Panc1 (cell line): ENCODE data around the gene MUL1. TPM values are rescaled to one million over a fixed set of nuclear protein-coding genes. Genes with fewer than 3 reads are reported as not detected.

ENCODE experiments used
- ATAC-seq: fragments of 200-7000 bp; cut with Tn5 transposase; 2 replicates; pipeline ENCODE4 v1.9.1; 2020; ENCODE audit warnings: mild to moderate bottlenecking, moderate library complexity
- BruUV-seq: library from RNA; stranded (reverse); fragments of 400-500 nt; replicated peaks from 2 replicates; lab custom pipeline; 2021; lab: Mats Ljungman, UMichigan
- CTCF ChIA-PET: fragments of 300-600 bp; sonication (Branson Sonifier 250); formaldehyde crosslinking; loops from one replicate; lab custom pipeline; 2022; ENCODE audit warnings: antibody characterized with exemption; lab: Charles Lee
- POLR2A ChIA-PET: fragments of 300-600 bp; sonication (Branson Sonifier 250); formaldehyde crosslinking; loops from one replicate; lab custom pipeline; 2022; ENCODE audit warnings: antibody characterized with exemption; lab: Charles Lee
- DNase-seq: peaks from one replicate; pipeline ENCODE4 v3.0.0-alpha.2; 2010; ENCODE audit warnings: low read depth, low spot score
- H3K27ac ChIP-seq: 2 replicates; pipeline ENCODE4 v1.5.1; 2011; ENCODE audit warnings: mild to moderate bottlenecking, low read length, inconsistent platforms
- H3K27me3 ChIP-seq: fragments of 200-500 bp; sonication (Bioruptor generic); 2 replicates; pipeline ENCODE4 v1.6.0; 2014; ENCODE audit warnings: low read length, inconsistent platforms; ENCODE audit not compliant: control insufficient read depth, insufficient read depth
- H3K36me3 ChIP-seq: fragments of 200-500 bp; sonication (Bioruptor generic); 2 replicates; pipeline ENCODE4 v1.5.1; 2014; ENCODE audit warnings: inconsistent platforms, mild to moderate bottlenecking, low read length, moderate library complexity; ENCODE audit not compliant: control insufficient read depth, insufficient read depth
- H3K4me1 ChIP-seq: 2 replicates; pipeline ENCODE4 v1.5.1; 2011; ENCODE audit warnings: inconsistent platforms, mild to moderate bottlenecking, low read length, moderate library complexity; ENCODE audit not compliant: control insufficient read depth, insufficient read depth
- H3K4me3 ChIP-seq, 2 experiments: 2 replicates each; pipeline ENCODE4 v1.5.1; 2011 to 2012; ENCODE audit warnings: low read depth in 2 of 2, low read length in 2 of 2, mild to moderate bottlenecking in 2 of 2, inconsistent platforms in 1 of 2, moderate library complexity in 1 of 2
- H3K9me3 ChIP-seq: fragments of 200-500 bp; sonication (Bioruptor generic); 2 replicates; pipeline ENCODE4 v1.5.1; 2014; ENCODE audit warnings: low read depth, mild to moderate bottlenecking, inconsistent platforms, low read length, moderate library complexity; ENCODE audit not compliant: control insufficient read depth, insufficient read depth
- CTCF ChIP-seq: fragments of 450-650 bp; IDR thresholded peaks from 2 replicates; pipeline ENCODE4 v1.5.1; 2017; ENCODE audit warnings: mild to moderate bottlenecking
- POLR2AphosphoS5 ChIP-seq: IDR thresholded peaks from 2 replicates; pipeline ENCODE4 v1.6.1; 2012; ENCODE audit warnings: mild to moderate bottlenecking, low read depth, low read length, moderate library complexity
- REST ChIP-seq, 2 experiments: IDR thresholded peaks; 2 replicates each; pipeline ENCODE4 v1.6.1; 2011 to 2012; ENCODE audit warnings: low read depth in 2 of 2, control low read depth in 1 of 2, low read length in 1 of 2, mild to moderate bottlenecking in 1 of 2, moderate library complexity in 1 of 2; ENCODE audit not compliant: insufficient read depth in 1 of 2
- SIN3A ChIP-seq: IDR thresholded peaks from 2 replicates; pipeline ENCODE4 v1.6.1; 2012; ENCODE audit warnings: low read depth, mild to moderate bottlenecking, low read length, moderate library complexity, borderline replicate concordance; ENCODE audit not compliant: insufficient read depth
- TCF7L2 ChIP-seq: IDR thresholded peaks from 2 replicates; pipeline ENCODE4 v1.6.1; 2011; ENCODE audit warnings: mild to moderate bottlenecking, low read depth, low read length, inconsistent platforms
- in situ Hi-C: cut with HindIII; loops from 2 replicates; pipeline ENCODE4 v1.10.0; 2016; ENCODE audit warnings: low sequenced_read_pairs, low pct_unique_long_range_greater_than_20kb
- intact Hi-C: fragments of 100-400 bp; cut with micrococcal nuclease; formaldehyde crosslinking; loops from one replicate; pipeline ENCODE4 v1.10.0; 2022; ENCODE audit not compliant: unreplicated experiment
- total RNA-seq: library from RNA; stranded (reverse); gene quantifications from one replicate; pipeline ENCODE4 v1.2.1, GENCODE V29; 2021; ENCODE audit not compliant: unreplicated experiment

The MUL1 gene
- total RNA-seq, 1 experiment from 2014 or later: 39.4 TPM

GRCh38 chr1:20511518-20512428 is 3.8 kb upstream of the MUL1 start:
- in situ Hi-C loops: no loop called here
- no peak overlapping the region for H3K27ac ChIP-seq
- H3K9me3 ChIP-seq: no peaks in the 10 kb centered on the region
- ChIA-PET POLR2A (no interaction called here), CTCF (interaction anchor here (0.5 to 0.6 kb wide), 3 partner anchors 196 to 859 kb away, joined by 3 to 5 read pairs (median 3); no protein-coding TSS in a partner anchor)
- intact Hi-C loops: no loop called here
- no peak overlapping the region for H3K4me3 ChIP-seq
- BruUV-seq: no TSS peak
- ATAC-seq: no peak
- peaks cover 5% of the 10 kb centered on the region; the same call in 1 of the 2 replicates for H3K36me3 ChIP-seq
- H3K27me3 ChIP-seq: no peaks in the 10 kb centered on the region
- no peak for TF ChIP-seq SIN3A
- TF ChIP-seq POLR2AphosphoS5: no peak
- no peak for TF ChIP-seq CTCF
- TF ChIP-seq TCF7L2: no peak
- no peak for TF ChIP-seq REST (IDR thresholded peaks at IDR 0.05; ENCODE audit: insufficient read depth in 1 of 2, low read depth in 2 of 2, low read length in 1 of 2)
- DNase-seq: no peak
- peaks cover 6% of the 10 kb centered on the region; the same call in 1 of the 2 replicates for H3K4me1 ChIP-seq

- H3K4me3 ChIP-seq: peak overlapping the region; percentile 88 to 93
- DNase-seq: no peak
- no peaks in the 10 kb centered on the region for H3K9me3 ChIP-seq
- CTCF ChIA-PET: interaction anchor here (1.3 kb wide), 1 partner anchor 124 kb away, joined by 5 read pairs; no protein-coding TSS in a partner anchor
- POLR2A ChIA-PET: no interaction called here
- in situ Hi-C loops (no loop called here), intact Hi-C loops (no loop called here)
- H3K27me3 ChIP-seq: no peaks in the 10 kb centered on the region
- H3K27ac ChIP-seq: peak overlapping the region; percentile 85
- TF ChIP-seq POLR2AphosphoS5 (no peak), TCF7L2 (no peak), REST (IDR thresholded peaks at IDR 0.05; ENCODE audit: insufficient read depth in 1 of 2, low read depth in 2 of 2, low read length in 1 of 2) (no peak), CTCF (no peak), SIN3A (no peak)
- peaks cover 5% of the 10 kb centered on the region; the same call in 1 of the 2 replicates for H3K36me3 ChIP-seq
- TSS peak; percentile 98 for BruUV-seq
- H3K4me1 ChIP-seq: peaks cover 11% of the 10 kb centered on the region; the same call in 1 of the 2 replicates
- no peak for ATAC-seq
These were observed 440 bp upstream of the MUL1 start for GRCh38 chr1:20508411-20508771.
